Measurements from ENCODE around the gene C11orf52.

DNA sequence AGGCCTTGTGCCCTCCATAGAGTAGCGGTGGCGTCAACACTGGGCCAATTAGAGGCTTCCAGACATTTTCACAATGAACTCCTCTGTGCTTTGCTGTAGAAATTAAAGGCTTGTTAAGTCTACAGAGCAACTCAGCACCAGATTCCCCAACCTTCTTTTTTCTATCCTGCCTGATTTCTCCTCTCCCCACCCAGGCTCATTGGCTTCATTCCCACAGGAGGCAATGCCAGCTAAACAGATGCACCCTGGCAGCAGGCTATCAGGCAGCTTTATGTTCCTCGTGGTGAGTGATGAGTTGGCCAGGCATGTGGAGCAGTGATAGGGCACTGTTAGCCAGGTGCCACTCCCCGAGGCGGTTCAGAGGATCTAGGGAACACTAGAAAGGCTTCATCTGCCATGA is 23.2 kb downstream of the C11orf52 start:
- no peak for TF ChIP-seq CTCF (conservative IDR thresholded peaks at IDR 0.05; ENCODE audit: low read depth, low read length)
- TF ChIP-seq EZH2 (IDR thresholded peaks at IDR 0.05; ENCODE audit: low read length, unreplicated experiment), result no peak

Data from PC-3 (cell line).